SK-N-SH (cell line): ENCODE data around the gene HSD11B1L. TPM values are rescaled to one million over a fixed set of nuclear protein-coding genes. Genes with fewer than 3 reads are reported as not detected.

Experiments used
- CTCF ChIA-PET: fragments of 300-600, 350-600 bp; formaldehyde crosslinking; extraction: SDS; loops from one replicate; lab custom pipeline; 2021; lab: Yijun Ruan, JAX
- POLR2A ChIA-PET: fragments of 350-600 bp; sonication (Branson Sonifier 250); formaldehyde crosslinking; extraction: SDS; loops from one replicate; lab custom pipeline; 2020; ENCODE audit warnings: antibody characterized with exemption, inconsistent platforms; lab: Yijun Ruan, JAX
- DNase-seq: peaks from one replicate; pipeline ENCODE4 v3.0.0; 2012
- H2AFZ ChIP-seq: fragments of 200-600 bp; sonication (generic); 2 replicates; pipeline ENCODE4 v1.8.1; 2016; ENCODE audit warnings: antibody characterized with exemption, mild to moderate bottlenecking, low read depth
- H3F3A ChIP-seq: fragments of 200-600 bp; sonication (generic); replicated peaks from 2 replicates; pipeline ENCODE3; 2016; ENCODE audit warnings: antibody characterized with exemption, mild to moderate bottlenecking; ENCODE audit not compliant: insufficient read depth
- H3K27ac ChIP-seq, 2 experiments: fragments of 200-500 bp in 1 of 2; fragments of 200-600 bp in 1 of 2; sonication (Bioruptor generic) in 1 of 2; sonication (generic), shearing (Covaris generic) in 1 of 2; 2 replicates each; pipeline versions ENCODE4 v1.5.1 to v1.6.1; 2014 to 2016; ENCODE audit warnings: low read depth in 2 of 2, inconsistent platforms in 1 of 2, low read length in 1 of 2, mild to moderate bottlenecking in 1 of 2, mixed read lengths in 1 of 2
- H3K27me3 ChIP-seq: fragments of 200-600 bp; sonication (generic), shearing (Covaris generic); 2 replicates; pipeline ENCODE4 v1.6.1; 2016; ENCODE audit warnings: mixed run types; ENCODE audit not compliant: insufficient read depth
- H3K36me3 ChIP-seq, 2 experiments: fragments of 200-500 bp in 1 of 2; fragments of 200-600 bp in 1 of 2; sonication (Bioruptor generic) in 1 of 2; sonication (generic) in 1 of 2; replicated peaks in 1 of 2; 2 replicates each; pipeline versions ENCODE3 to v1.5.1; 2014 to 2016; ENCODE audit warnings: low read length in 1 of 2, mild to moderate bottlenecking in 1 of 2; ENCODE audit not compliant: insufficient read depth in 2 of 2, control insufficient read depth in 1 of 2
- H3K4me1 ChIP-seq, 2 experiments: fragments of 200-500 bp in 1 of 2; fragments of 200-600 bp in 1 of 2; sonication (Bioruptor generic) in 1 of 2; sonication (generic), shearing (Covaris generic) in 1 of 2; 2 replicates each; pipeline versions ENCODE4 v1.5.1 to v1.6.1; 2014 to 2016; ENCODE audit warnings: low read depth in 1 of 2, low read length in 1 of 2, mixed run types in 1 of 2; ENCODE audit not compliant: insufficient read depth in 2 of 2, control insufficient read depth in 1 of 2
- H3K4me2 ChIP-seq: fragments of 200-600 bp; sonication (generic), shearing (Covaris generic); 2 replicates; pipeline ENCODE4 v1.6.1; 2017; ENCODE audit warnings: mixed run types
- H3K4me3 ChIP-seq, 2 experiments: fragments of 200-500 bp in 1 of 2; fragments of 200-600 bp in 1 of 2; sonication (Bioruptor generic) in 1 of 2; sonication (generic), shearing (Covaris generic) in 1 of 2; 2 replicates each; pipeline versions ENCODE4 v1.5.1 to v1.8.1; 2014 to 2016; ENCODE audit warnings: low read depth in 2 of 2, inconsistent platforms in 1 of 2, low read length in 1 of 2, mild to moderate bottlenecking in 1 of 2, mixed read lengths in 1 of 2, moderate library complexity in 1 of 2
- H3K79me2 ChIP-seq: fragments of 200-600 bp; sonication (generic); 2 replicates; pipeline ENCODE4 v1.8.1; 2017; ENCODE audit warnings: mild to moderate bottlenecking; ENCODE audit not compliant: insufficient read depth
- H3K9ac ChIP-seq: fragments of 200-600 bp; sonication (generic); 2 replicates; pipeline ENCODE4 v1.6.1; 2017; ENCODE audit warnings: mixed run types
- H3K9me2 ChIP-seq: fragments of 200-600 bp; sonication (generic); 2 replicates; pipeline ENCODE4 v1.6.1; 2017; ENCODE audit warnings: mixed run types
- H3K9me3 ChIP-seq: fragments of 200-600 bp; sonication (generic); 2 replicates; pipeline ENCODE4 v1.6.1; 2017; ENCODE audit warnings: mixed run types, mild to moderate bottlenecking, moderate library complexity
- H4K20me1 ChIP-seq: fragments of 200-600 bp; sonication (generic); 2 replicates; pipeline ENCODE4 v1.6.1; 2017; ENCODE audit warnings: mild to moderate bottlenecking, mixed run types; ENCODE audit not compliant: insufficient read depth
- CHD2 ChIP-seq: fragments of 150-350 bp; IDR thresholded peaks from 2 replicates; pipeline ENCODE4 v1.6.1; 2018; ENCODE audit warnings: low read length; ENCODE audit not compliant: partially characterized antibody
- FOSL2 ChIP-seq: IDR thresholded peaks from 2 replicates; pipeline ENCODE4 v1.4.0; 2012; ENCODE audit warnings: low read depth, mild to moderate bottlenecking, moderate library complexity, borderline replicate concordance
- FOXJ3 ChIP-seq: sonication (generic); formaldehyde crosslinking; IDR thresholded peaks from 2 replicates; pipeline ENCODE4 v1.5.1; 2020; ENCODE audit warnings: mild to moderate bottlenecking, missing genetic modification reagents
- FOXM1 ChIP-seq: IDR thresholded peaks from 2 replicates; pipeline ENCODE4 v1.4.0; 2012; ENCODE audit warnings: low read depth, mild to moderate bottlenecking
- GABPA ChIP-seq: IDR thresholded peaks from 2 replicates; pipeline ENCODE4 v1.4.0; 2012; ENCODE audit warnings: low read depth, mild to moderate bottlenecking
- IRF3 ChIP-seq: fragments of 150-350 bp; IDR thresholded peaks from 2 replicates; pipeline ENCODE4 v1.6.1; 2016; ENCODE audit warnings: mild to moderate bottlenecking, low read depth, low read length
- JUND ChIP-seq: IDR thresholded peaks from 2 replicates; pipeline ENCODE4 v1.4.0; 2012
- POLR2AphosphoS5 ChIP-seq: IDR thresholded peaks from 2 replicates; pipeline ENCODE4 v1.6.1; 2012; ENCODE audit warnings: low read depth, low read length
- RFX5 ChIP-seq: IDR thresholded peaks from 2 replicates; pipeline ENCODE4 v1.6.1; 2012; ENCODE audit warnings: mild to moderate bottlenecking, improper control_type of control experiment, low read length
- SIN3A ChIP-seq: IDR thresholded peaks from 2 replicates; pipeline ENCODE4 v1.6.1; 2012; ENCODE audit warnings: low read depth, mild to moderate bottlenecking, low read length, moderate library complexity, borderline replicate concordance
- SMC3 ChIP-seq: IDR thresholded peaks from 2 replicates; pipeline ENCODE4 v1.6.1; 2012; ENCODE audit warnings: low read depth, low read length, improper control_type of control experiment
- TAF1 ChIP-seq: IDR thresholded peaks from 2 replicates; pipeline ENCODE4 v1.6.1; 2012; ENCODE audit warnings: low read depth, mild to moderate bottlenecking, low read length, moderate library complexity, borderline replicate concordance
- TEAD4 ChIP-seq: IDR thresholded peaks from 2 replicates; pipeline ENCODE4 v1.4.0; 2012; ENCODE audit warnings: mild to moderate bottlenecking, borderline replicate concordance; ENCODE audit not compliant: insufficient read depth
- WGBS: methylation state at CpG from one replicate; pipeline ENCODE4 v1.1.6; 2017; ENCODE audit warnings: low lambda C conversion rate; 5-methylcytosine and 5-hydroxymethylcytosine counted together
- polyA plus RNA-seq, 3 experiments: library from polyadenylated mRNA; depleted of rRNA; stranded (reverse); fragments of >200 nt; gene quantifications; 2 replicates each; pipeline ENCODE4 v1.2.3, GENCODE V29; 2012
- TF ChIP-seq, protein P1 (sequence below): fragments of 150-350 bp; IDR thresholded peaks from 2 replicates; pipeline ENCODE4 v1.6.1; 2017; ENCODE audit warnings: antibody characterized with exemption, low read length, low read depth, borderline replicate concordance
- TF ChIP-seq, protein P2 (sequence below): IDR thresholded peaks from 2 replicates; pipeline ENCODE4 v1.4.0; 2012; ENCODE audit warnings: low read depth
- TF ChIP-seq, protein P3 (sequence below): IDR thresholded peaks from 2 replicates; pipeline ENCODE4; 2012
- TF ChIP-seq, protein P4 (sequence below): IDR thresholded peaks from 2 replicates; pipeline ENCODE4 v1.4.0; 2012; ENCODE audit warnings: low read depth, borderline replicate concordance
- TF ChIP-seq, protein P5 (sequence below): IDR thresholded peaks from 2 replicates; pipeline ENCODE4 v1.4.0; 2012; ENCODE audit warnings: low read depth, borderline replicate concordance

The HSD11B1L gene
- polyA plus RNA-seq, 1 of the 3 experiments (the other 2 are of a cell fraction), result 53.3 TPM

DNA sequence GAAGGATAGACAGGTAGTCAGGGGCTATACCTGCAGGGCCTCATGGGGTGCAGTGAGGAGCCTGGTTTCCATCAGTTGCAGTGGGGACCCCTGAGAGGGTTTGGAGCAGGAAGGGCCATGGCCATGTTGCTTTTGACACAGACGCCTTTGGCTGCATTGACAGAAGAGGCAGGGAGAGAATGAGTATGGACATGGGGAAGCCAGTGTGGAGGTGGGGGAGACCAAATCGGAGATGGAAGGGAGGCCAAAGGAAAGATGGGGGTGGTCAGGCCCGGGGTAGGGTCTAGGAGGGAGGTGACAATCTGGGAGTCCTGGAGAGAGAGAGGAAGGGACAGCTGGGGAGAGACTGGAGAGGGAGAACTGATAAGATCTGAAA, 1.3 kb downstream of the HSD11B1L start:
- no peak overlapping the region for H3K27ac ChIP-seq
- WGBS, result 89% methylated on average over 3 of the region's 3 CpGs
- H3K9me3 ChIP-seq, result no peaks in the 10 kb centered on the region
- H3K79me2 ChIP-seq, result peaks cover 17% of the 10 kb centered on the region
- no peaks in the 10 kb centered on the region for H3K36me3 ChIP-seq
- CTCF ChIA-PET, result interaction anchor here (1.2 to 1.6 kb wide), 2 partner anchors 8 to 9 kb away, joined by 3 to 5 read pairs; partner anchors contain the start of gene RPL36
- peak overlapping the region; percentile 98 for H3K4me2 ChIP-seq
- H3K9me2 ChIP-seq, result no peaks in the 10 kb centered on the region
- TF ChIP-seq, protein P1, sequence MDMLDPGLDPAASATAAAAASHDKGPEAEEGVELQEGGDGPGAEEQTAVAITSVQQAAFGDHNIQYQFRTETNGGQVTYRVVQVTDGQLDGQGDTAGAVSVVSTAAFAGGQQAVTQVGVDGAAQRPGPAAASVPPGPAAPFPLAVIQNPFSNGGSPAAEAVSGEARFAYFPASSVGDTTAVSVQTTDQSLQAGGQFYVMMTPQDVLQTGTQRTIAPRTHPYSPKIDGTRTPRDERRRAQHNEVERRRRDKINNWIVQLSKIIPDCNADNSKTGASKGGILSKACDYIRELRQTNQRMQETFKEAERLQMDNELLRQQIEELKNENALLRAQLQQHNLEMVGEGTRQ, result no peak
- TF ChIP-seq FOXJ3 (no peak), FOSL2 (no peak), CHD2 (no peak), POLR2AphosphoS5 (no peak)
- TF ChIP-seq, protein P2, sequence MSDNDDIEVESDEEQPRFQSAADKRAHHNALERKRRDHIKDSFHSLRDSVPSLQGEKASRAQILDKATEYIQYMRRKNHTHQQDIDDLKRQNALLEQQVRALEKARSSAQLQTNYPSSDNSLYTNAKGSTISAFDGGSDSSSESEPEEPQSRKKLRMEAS, result no peak
- TF ChIP-seq, protein P3, sequence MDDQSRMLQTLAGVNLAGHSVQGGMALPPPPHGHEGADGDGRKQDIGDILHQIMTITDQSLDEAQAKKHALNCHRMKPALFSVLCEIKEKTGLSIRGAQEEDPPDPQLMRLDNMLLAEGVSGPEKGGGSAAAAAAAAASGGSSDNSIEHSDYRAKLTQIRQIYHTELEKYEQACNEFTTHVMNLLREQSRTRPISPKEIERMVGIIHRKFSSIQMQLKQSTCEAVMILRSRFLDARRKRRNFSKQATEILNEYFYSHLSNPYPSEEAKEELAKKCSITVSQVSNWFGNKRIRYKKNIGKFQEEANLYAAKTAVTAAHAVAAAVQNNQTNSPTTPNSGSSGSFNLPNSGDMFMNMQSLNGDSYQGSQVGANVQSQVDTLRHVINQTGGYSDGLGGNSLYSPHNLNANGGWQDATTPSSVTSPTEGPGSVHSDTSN, result no peak
- peaks cover 11% of the 10 kb centered on the region for H3F3A ChIP-seq
- DNase-seq, result no peak
- H2AFZ ChIP-seq, result no peak overlapping the region
- H3K27me3 ChIP-seq, result no peaks in the 10 kb centered on the region
- H3K4me3 ChIP-seq, result peak overlapping the region; percentile 81 to 85; a peak in 3 of 4 replicates
- no peaks in the 10 kb centered on the region for H4K20me1 ChIP-seq
- H3K9ac ChIP-seq, result no peak overlapping the region
- POLR2A ChIA-PET, result interaction anchor here (0.6 to 1.0 kb wide), 2 partner anchors 8 to 9 kb away, joined by 3 read pairs; partner anchors contain the start of gene RPL36
- peaks cover 4 to 22% of the 10 kb centered on the region in 2 experiments; a peak in 1 of 4 replicates for H3K4me1 ChIP-seq

DNA sequence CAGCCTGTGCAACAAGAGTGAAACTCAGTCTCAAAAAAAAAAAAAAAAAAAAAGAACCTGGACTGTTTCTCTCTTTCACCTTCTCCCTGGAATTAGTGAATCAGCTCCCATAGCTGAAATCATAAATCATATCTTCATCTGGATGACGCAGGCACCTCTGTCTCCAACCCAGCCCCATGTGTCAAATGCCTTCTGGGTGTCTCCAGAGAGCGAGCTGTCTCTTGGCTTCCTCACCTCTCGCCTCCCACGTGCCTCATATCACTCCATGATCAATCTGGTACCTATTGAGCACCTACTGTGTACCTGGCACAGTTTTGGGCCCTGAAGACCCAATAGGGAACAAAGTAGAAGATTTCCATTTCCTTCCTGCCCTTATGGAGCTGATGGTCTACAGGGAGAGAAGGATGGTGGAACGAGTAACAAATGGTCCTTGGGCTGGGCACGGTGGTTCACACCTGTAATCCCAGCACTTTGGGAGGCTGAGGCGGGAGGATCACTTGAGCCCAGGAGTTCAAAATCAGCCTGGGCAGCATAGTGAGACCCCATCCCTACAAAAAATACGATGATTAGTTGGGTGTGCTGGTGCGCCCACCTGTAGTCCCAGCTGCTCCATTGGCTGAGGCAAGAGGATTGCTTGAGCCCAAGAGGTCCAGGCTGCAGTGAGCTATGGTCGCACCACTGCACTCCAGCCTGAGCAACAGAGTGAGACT, 2.5 kb downstream of the HSD11B1L start:
- Histone ChIP-seq H2AFZ (no peak overlapping the region), H3K36me3 (no peaks in the 10 kb centered on the region), H3K79me2 (peaks cover 17% of the 10 kb centered on the region), H3K9me2 (no peaks in the 10 kb centered on the region), H3K4me1 (peaks cover 4 to 22% of the 10 kb centered on the region in 2 experiments; a peak in 1 of 4 replicates), H3K4me2 (no peak overlapping the region), H3F3A (peaks cover 11% of the 10 kb centered on the region), H3K27me3 (no peaks in the 10 kb centered on the region), H3K4me3 (no peak overlapping the region), H4K20me1 (no peaks in the 10 kb centered on the region), H3K27ac (no peak overlapping the region), H3K9me3 (no peaks in the 10 kb centered on the region), H3K9ac (no peak overlapping the region)
- WGBS, result 99% methylated on average over 10 of the region's 10 CpGs
- CTCF ChIA-PET, result interaction anchor here (1.2 kb wide), 1 partner anchor 8 kb away, joined by 3 read pairs; no protein-coding TSS in a partner anchor
- POLR2A ChIA-PET, result no interaction called here
- DNase-seq, result no peak
- TF ChIP-seq, protein P2, result no peak
- TF ChIP-seq GABPA (no peak), SMC3 (no peak), JUND (no peak), POLR2AphosphoS5 (no peak), FOXJ3 (no peak), RFX5 (no peak), TAF1 (no peak), SIN3A (no peak), FOXM1 (no peak), IRF3 (no peak), TEAD4 (no peak)
- TF ChIP-seq, protein P4, sequence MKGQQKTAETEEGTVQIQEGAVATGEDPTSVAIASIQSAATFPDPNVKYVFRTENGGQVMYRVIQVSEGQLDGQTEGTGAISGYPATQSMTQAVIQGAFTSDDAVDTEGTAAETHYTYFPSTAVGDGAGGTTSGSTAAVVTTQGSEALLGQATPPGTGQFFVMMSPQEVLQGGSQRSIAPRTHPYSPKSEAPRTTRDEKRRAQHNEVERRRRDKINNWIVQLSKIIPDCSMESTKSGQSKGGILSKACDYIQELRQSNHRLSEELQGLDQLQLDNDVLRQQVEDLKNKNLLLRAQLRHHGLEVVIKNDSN, result no peak
- TF ChIP-seq, protein P5, sequence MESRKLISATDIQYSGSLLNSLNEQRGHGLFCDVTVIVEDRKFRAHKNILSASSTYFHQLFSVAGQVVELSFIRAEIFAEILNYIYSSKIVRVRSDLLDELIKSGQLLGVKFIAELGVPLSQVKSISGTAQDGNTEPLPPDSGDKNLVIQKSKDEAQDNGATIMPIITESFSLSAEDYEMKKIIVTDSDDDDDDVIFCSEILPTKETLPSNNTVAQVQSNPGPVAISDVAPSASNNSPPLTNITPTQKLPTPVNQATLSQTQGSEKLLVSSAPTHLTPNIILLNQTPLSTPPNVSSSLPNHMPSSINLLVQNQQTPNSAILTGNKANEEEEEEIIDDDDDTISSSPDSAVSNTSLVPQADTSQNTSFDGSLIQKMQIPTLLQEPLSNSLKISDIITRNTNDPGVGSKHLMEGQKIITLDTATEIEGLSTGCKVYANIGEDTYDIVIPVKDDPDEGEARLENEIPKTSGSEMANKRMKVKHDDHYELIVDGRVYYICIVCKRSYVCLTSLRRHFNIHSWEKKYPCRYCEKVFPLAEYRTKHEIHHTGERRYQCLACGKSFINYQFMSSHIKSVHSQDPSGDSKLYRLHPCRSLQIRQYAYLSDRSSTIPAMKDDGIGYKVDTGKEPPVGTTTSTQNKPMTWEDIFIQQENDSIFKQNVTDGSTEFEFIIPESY, result no peak
